Skeletal muscle tissue (tissue), 4 donors: ENCODE results near the gene ARHGEF7. TPM values are rescaled to one million over a fixed set of nuclear protein-coding genes. Genes with fewer than 3 reads are reported as not detected.

Experiments
- H3K27ac ChIP-seq: one replicate; pipeline ENCODE4 v1.7.0; 2013; ENCODE audit warnings: mild to moderate bottlenecking, low read depth, low read length, inconsistent platforms
- H3K27me3 ChIP-seq, 3 donors: one replicate each; pipeline ENCODE4 v1.7.0; 2013; ENCODE audit warnings: low read length in 3 of 3; ENCODE audit not compliant: control insufficient read depth in 3 of 3, insufficient read depth in 3 of 3
- H3K36me3 ChIP-seq, 3 donors: one replicate each; pipeline ENCODE4 v1.7.0; 2013; ENCODE audit warnings: low read length in 3 of 3; ENCODE audit not compliant: control insufficient read depth in 3 of 3, insufficient read depth in 3 of 3
- H3K4me1 ChIP-seq, 3 donors: one replicate each; pipeline ENCODE4 v1.7.0; 2013; ENCODE audit warnings: low read length in 3 of 3, mild to moderate bottlenecking in 3 of 3; ENCODE audit not compliant: control insufficient read depth in 3 of 3, insufficient read depth in 3 of 3
- H3K4me3 ChIP-seq, 3 donors: one replicate each; pipeline ENCODE4 v1.7.0; 2013; ENCODE audit warnings: low read length in 3 of 3
- H3K9ac ChIP-seq, 3 donors: one replicate each; pipeline ENCODE4 v1.7.0; 2013; ENCODE audit warnings: low read length in 3 of 3, mild to moderate bottlenecking in 3 of 3, moderate library complexity in 2 of 3, low read depth in 1 of 3
- H3K9me3 ChIP-seq, 3 donors: one replicate each; pipeline ENCODE4 v1.7.0; 2013; ENCODE audit warnings: low read length in 3 of 3; ENCODE audit not compliant: control insufficient read depth in 3 of 3
- total RNA-seq: library from RNA; depleted of rRNA; stranded (reverse); fragments of >200 nt; gene quantifications from one replicate; pipeline ENCODE4 v1.2.3, GENCODE V29; 2014
- donor health status: Osteomylitis.

Gene ARHGEF7
- total RNA-seq, 1 donor from 2014 or later = 99.7 TPM

GRCh38 chr13:111328574-111329410, 213.7 kb downstream of the ARHGEF7 start:
- Histone ChIP-seq H3K9me3 (no peaks in the 10 kb centered on the region), H3K36me3 (no peaks in the 10 kb centered on the region), H3K27ac (no peak overlapping the region), H3K9ac (no peak overlapping the region), H3K27me3 (no peaks in the 10 kb centered on the region), H3K4me1 (no peaks in the 10 kb centered on the region), H3K4me3 (no peak overlapping the region)

GRCh38 chr13:111329641-111330040, 214.5 kb downstream of the ARHGEF7 start:
- Histone ChIP-seq H3K27ac (no peak overlapping the region), H3K27me3 (no peaks in the 10 kb centered on the region), H3K36me3 (no peaks in the 10 kb centered on the region)

DNA sequence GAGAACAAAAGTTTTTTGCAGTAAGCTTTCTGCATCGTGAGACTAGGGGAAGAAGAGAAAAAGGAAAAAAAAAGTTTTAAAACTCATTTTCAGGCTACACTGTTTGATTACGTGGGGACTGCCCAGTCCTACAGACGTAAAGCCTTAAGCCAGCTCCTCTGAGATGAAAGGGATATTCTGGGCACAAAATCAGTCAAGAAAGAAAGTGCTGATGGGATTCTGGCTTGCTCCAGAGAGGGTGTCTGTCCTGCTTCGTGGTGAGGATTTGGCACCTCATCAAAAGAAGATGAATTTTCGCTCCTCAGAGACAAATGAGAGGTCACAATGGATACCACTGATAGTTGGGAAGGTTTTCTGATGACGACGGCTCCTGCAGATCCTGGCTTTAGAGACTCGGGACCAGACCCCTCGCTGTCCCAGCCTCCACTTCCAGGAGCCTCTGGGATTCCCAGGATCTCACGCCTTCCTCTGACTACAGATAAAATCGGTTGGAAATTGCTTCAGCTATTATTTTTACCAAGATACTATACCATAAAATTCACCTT, 215.0 kb downstream of the ARHGEF7 start:
- Histone ChIP-seq H3K9me3 (no peaks in the 10 kb centered on the region), H3K4me3 (no peak overlapping the region), H3K36me3 (no peaks in the 10 kb centered on the region), H3K4me1 (no peaks in the 10 kb centered on the region), H3K27ac (no peak overlapping the region), H3K9ac (no peak overlapping the region), H3K27me3 (no peaks in the 10 kb centered on the region)

More at GRCh38 chr13:111329641-111330040, 214.5 kb downstream of the ARHGEF7 start:
- no peaks in the 10 kb centered on the region for H3K9me3 ChIP-seq
- no peaks in the 10 kb centered on the region for H3K4me1 ChIP-seq
- H3K9ac ChIP-seq = no peak overlapping the region
- no peak overlapping the region for H3K4me3 ChIP-seq

GRCh38 chr13:111335298-111335697, 220.2 kb downstream of the ARHGEF7 start:
- Histone ChIP-seq H3K4me1 (no peaks in the 10 kb centered on the region), H3K4me3 (no peak overlapping the region), H3K36me3 (no peaks in the 10 kb centered on the region), H3K27ac (no peak overlapping the region), H3K9ac (no peak overlapping the region), H3K27me3 (no peaks in the 10 kb centered on the region), H3K9me3 (no peaks in the 10 kb centered on the region)

DNA sequence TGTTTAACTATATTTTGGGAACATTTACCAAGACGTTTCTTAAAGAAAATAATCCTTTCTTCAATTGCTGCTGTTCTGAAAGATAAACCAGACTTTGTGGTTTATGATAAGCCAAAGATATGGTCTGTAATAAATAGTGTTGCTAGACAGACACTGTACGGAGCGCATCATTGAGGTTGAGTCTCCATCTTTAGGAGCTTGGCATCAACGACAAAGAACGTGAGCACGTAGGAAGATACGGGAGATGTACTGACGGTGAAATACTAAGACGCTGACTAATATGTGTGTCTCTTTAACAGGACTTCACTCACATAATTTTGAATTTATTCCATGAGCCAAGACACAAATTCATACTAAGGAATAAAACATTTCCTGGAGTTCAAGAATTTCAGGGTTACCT, 221.6 kb downstream of the ARHGEF7 start:
- no peaks in the 10 kb centered on the region for H3K27me3 ChIP-seq
- H3K27ac ChIP-seq = no peak overlapping the region
- no peak overlapping the region for H3K9ac ChIP-seq
- H3K4me1 ChIP-seq = no peaks in the 10 kb centered on the region
- H3K9me3 ChIP-seq = no peaks in the 10 kb centered on the region
- H3K4me3 ChIP-seq = no peak overlapping the region
- no peaks in the 10 kb centered on the region for H3K36me3 ChIP-seq

DNA sequence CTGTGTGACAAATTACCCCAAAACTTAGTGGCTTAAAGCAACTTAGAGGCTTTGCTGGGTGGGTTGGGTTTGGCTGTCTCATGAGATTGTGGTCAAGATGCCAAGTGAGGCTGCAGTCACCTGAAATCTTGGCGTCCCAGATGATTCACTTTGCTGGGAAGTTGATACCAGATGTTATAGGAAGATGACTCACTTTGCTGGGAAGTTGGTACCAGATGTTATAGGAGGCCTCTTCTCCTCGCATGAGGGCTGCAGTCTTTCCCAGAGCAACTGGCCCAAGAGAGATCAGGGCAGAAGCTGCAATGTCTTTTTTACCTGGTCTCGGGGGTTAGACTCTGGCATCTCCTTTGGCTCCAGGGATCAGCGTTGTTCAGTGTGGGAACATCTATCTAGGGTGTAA, 222.1 kb downstream of the ARHGEF7 start:
- Histone ChIP-seq H3K27ac (no peak overlapping the region), H3K9ac (no peak overlapping the region), H3K27me3 (no peaks in the 10 kb centered on the region), H3K9me3 (no peaks in the 10 kb centered on the region), H3K4me3 (no peak overlapping the region), H3K4me1 (no peaks in the 10 kb centered on the region), H3K36me3 (no peaks in the 10 kb centered on the region)

- Histone ChIP-seq H3K36me3 (no peaks in the 10 kb centered on the region), H3K27ac (no peak overlapping the region), H3K27me3 (no peaks in the 10 kb centered on the region), H3K4me1 (no peaks in the 10 kb centered on the region), H3K9me3 (no peaks in the 10 kb centered on the region), H3K9ac (no peak overlapping the region), H3K4me3 (no peak overlapping the region)
Measured at GRCh38 chr13:111337741-111338140, 222.6 kb downstream of the ARHGEF7 start.

DNA sequence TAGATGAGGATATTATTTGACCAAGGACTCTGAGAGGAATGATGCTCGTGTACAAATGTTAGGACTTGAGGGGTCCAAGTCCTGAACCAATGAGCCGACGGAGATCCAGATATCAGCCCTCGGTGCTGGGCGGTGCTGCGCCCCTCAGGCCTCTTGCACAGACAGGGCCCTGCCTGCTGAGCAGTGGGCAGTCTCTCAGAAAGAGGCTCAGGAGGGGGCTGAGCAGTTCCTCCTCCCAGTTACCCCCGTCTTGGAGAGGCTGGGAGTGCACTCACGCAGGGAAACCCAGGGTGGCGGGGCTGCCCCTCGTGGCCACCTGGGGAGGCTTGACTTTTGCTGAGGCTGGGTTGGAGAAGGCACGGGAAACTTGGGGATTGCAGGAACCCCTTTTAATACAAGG, 223.7 kb downstream of the ARHGEF7 start:
- no peak overlapping the region for H3K27ac ChIP-seq
- H3K4me1 ChIP-seq = no peaks in the 10 kb centered on the region
- H3K9me3 ChIP-seq = no peaks in the 10 kb centered on the region
- H3K27me3 ChIP-seq = no peaks in the 10 kb centered on the region
- H3K36me3 ChIP-seq = no peaks in the 10 kb centered on the region
- H3K4me3 ChIP-seq = no peak overlapping the region
- no peak overlapping the region for H3K9ac ChIP-seq

DNA sequence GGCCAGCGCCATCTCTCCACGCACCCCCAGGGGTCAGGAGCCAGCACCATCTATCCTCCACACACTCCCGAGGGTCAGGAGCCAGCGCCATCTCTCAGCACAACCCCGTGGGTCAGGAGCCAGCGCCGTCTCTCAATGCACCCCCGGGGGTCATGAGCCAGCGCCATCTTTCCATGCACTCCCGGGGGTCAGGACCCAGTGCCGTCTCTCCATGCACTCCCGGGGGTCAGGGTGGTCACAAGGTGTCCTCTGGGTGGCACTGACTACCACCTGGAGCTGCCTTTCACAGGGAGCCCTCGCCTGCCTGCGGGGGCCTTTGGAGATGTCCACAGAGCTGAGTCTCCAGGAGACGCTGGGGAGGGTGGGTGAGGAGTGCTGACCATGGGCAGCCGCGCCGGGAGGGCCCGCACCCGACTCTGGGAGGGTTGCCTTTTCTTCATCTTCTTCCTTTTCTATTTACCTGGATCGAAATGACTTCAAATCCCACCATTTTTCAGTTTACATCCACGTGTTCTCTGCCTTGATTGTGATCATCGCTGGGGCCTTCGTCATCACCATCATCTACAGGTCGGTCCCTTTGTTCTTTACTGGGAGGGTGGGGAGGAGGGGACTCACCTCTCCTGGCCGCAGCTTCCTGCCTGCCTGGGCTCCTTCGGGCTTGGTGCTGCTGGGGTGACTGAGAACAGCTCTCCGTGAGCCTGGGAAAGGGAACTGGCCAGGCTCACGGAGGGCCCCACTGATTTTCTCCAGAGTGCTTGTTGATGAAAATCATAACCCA, 224.4 kb downstream of the ARHGEF7 start:
- Histone ChIP-seq H3K36me3 (no peaks in the 10 kb centered on the region), H3K4me1 (peaks cover 0 to 4% (median 3%) of the 10 kb centered on the region in 3 donors), H3K4me3 (no peak overlapping the region), H3K9me3 (no peaks in the 10 kb centered on the region), H3K27ac (no peak overlapping the region), H3K27me3 (no peaks in the 10 kb centered on the region), H3K9ac (no peak overlapping the region)

- no peaks in the 10 kb centered on the region for H3K9me3 ChIP-seq
- H3K36me3 ChIP-seq = no peaks in the 10 kb centered on the region
- H3K9ac ChIP-seq = no peak overlapping the region
- H3K4me1 ChIP-seq = peaks cover 0 to 9% (median 6%) of the 10 kb centered on the region in 3 donors
- no peak overlapping the region for H3K27ac ChIP-seq
- no peak overlapping the region for H3K4me3 ChIP-seq
- no peaks in the 10 kb centered on the region for H3K27me3 ChIP-seq
Measured at GRCh38 chr13:111341886-111342285, 226.8 kb downstream of the ARHGEF7 start.
